A549 (cell line): ENCODE data around the gene EGFL7. TPM values are rescaled to one million over a fixed set of nuclear protein-coding genes. Genes with fewer than 3 reads are reported as not detected.

Experiments used
- ATAC-seq, 2 experiments: fragments of 200-7000 bp in 1 of 2; fragments of >200 bp in 1 of 2; cut with Nextera tagmentation in 1 of 2; cut with Tn5 transposase in 1 of 2; 3 replicates each; pipeline versions ENCODE4 v1.8.0 to v1.9.1; 2018 to 2020; ENCODE audit warnings: mild to moderate bottlenecking in 1 of 2, moderate library complexity in 1 of 2
- CTCF ChIA-PET: fragments of 300-600 bp; sonication (Branson Sonifier 250); formaldehyde crosslinking; extraction: SDS; loops from one replicate; lab custom pipeline; 2021; ENCODE audit warnings: antibody characterized with exemption, inconsistent platforms; lab: Yijun Ruan, JAX
- POLR2A ChIA-PET: fragments of 350-600 bp; formaldehyde crosslinking; extraction: SDS; loops from one replicate; lab custom pipeline; 2021; ENCODE audit warnings: antibody characterized with exemption, inconsistent platforms; lab: Yijun Ruan, JAX
- DNase-seq, 2 experiments: peaks; one replicate each; pipeline versions ENCODE4 v3.0.0 to v3.0.0-alpha.2; 2011 to 2016; ENCODE audit warnings: low read depth in 1 of 2, low spot score in 1 of 2
- FAIRE-seq: peaks from 2 replicates; lab custom pipeline; 2011; peaks lifted over from hg19 to GRCh38; lab: Jason Lieb, UNC
- H3K27ac ChIP-seq, 2 experiments: fragments of >200 bp; sonication (Bioruptor Twin); formaldehyde crosslinking; 3 replicates each; pipeline ENCODE4 v1.5.1; 2016 to 2017
- H3K4me1 ChIP-seq: fragments of >200 bp; sonication (Bioruptor Twin); formaldehyde crosslinking; 3 replicates; pipeline ENCODE4 v1.6.1; 2016
- H3K4me2 ChIP-seq: fragments of >200 bp; sonication (Bioruptor Twin); formaldehyde crosslinking; 3 replicates; pipeline ENCODE4 v1.6.1; 2016
- H3K4me3 ChIP-seq: fragments of >200 bp; sonication (Bioruptor Twin); formaldehyde crosslinking; 3 replicates; pipeline ENCODE4 v1.5.1; 2016
- H3K9me3 ChIP-seq: fragments of >200 bp; sonication (Bioruptor Twin); formaldehyde crosslinking; 3 replicates; pipeline ENCODE4 v1.6.1; 2016
- BHLHE40 ChIP-seq: IDR thresholded peaks from 2 replicates; pipeline ENCODE4 v1.6.1; 2012; ENCODE audit warnings: low read depth, low read length, inconsistent platforms
- CBX2 ChIP-seq: fragments of 200-600 bp; sonication (generic); IDR thresholded peaks from 2 replicates; pipeline ENCODE4 v1.6.1; 2016; ENCODE audit warnings: low read depth, mild to moderate bottlenecking, borderline replicate concordance
- CHD2 ChIP-seq: fragments of 150-350 bp; IDR thresholded peaks from 2 replicates; pipeline ENCODE4 v1.6.1; 2014; ENCODE audit warnings: low read length; ENCODE audit not compliant: partially characterized antibody
- FOXS1 ChIP-seq: fragments of 250-450 bp; sonication (Bioruptor Pico); IDR thresholded peaks from 2 replicates; pipeline ENCODE4 v1.5.0; 2020; ENCODE audit warnings: mild to moderate bottlenecking, moderate library complexity
- GATA3 ChIP-seq: IDR thresholded peaks from 2 replicates; pipeline ENCODE4 v1.6.1; 2012; ENCODE audit warnings: borderline replicate concordance
- HOXB13 ChIP-seq: fragments of 250-450 bp; sonication (Bioruptor Pico); IDR thresholded peaks from 2 replicates; pipeline ENCODE4 v1.5.0; 2020; ENCODE audit warnings: low read depth, mild to moderate bottlenecking, moderate library complexity
- JUN ChIP-seq, 2 experiments: fragments of >200 bp; sonication (Bioruptor Twin); formaldehyde crosslinking; IDR thresholded peaks; 2 replicates in 1 of 2; 3 replicates in 1 of 2; pipeline ENCODE4 v1.6.1; 2016 to 2017
- KDM1A ChIP-seq: fragments of 200-600 bp; sonication (generic); IDR thresholded peaks from 2 replicates; pipeline ENCODE4 v1.6.1; 2016; ENCODE audit warnings: low read depth, mild to moderate bottlenecking
- KDM5A ChIP-seq: fragments of 200-600 bp; sonication (generic); IDR thresholded peaks from 2 replicates; pipeline ENCODE4 v1.6.1; 2016; ENCODE audit warnings: antibody characterized with exemption, mild to moderate bottlenecking
- NFE2L2 ChIP-seq: fragments of 150-350 bp; conservative IDR thresholded peaks from 2 replicates; pipeline ENCODE4 v1.6.1; 2014; ENCODE audit warnings: low read length
- PHF8 ChIP-seq: fragments of 200-600 bp; sonication (generic); IDR thresholded peaks from 2 replicates; pipeline ENCODE4 v1.6.1; 2016; ENCODE audit warnings: low read depth, mild to moderate bottlenecking, antibody characterized with exemption, moderate library complexity, borderline replicate concordance
- POLR2AphosphoS2 ChIP-seq: conservative IDR thresholded peaks from 2 replicates; pipeline ENCODE4 v1.6.1; 2012; ENCODE audit warnings: low read length, improper control_type of control experiment, inconsistent platforms
- RAD21 ChIP-seq, 2 experiments: fragments of >200 bp in 1 of 2; sonication (Bioruptor Twin) in 1 of 2; formaldehyde crosslinking in 1 of 2; IDR thresholded peaks in 1 of 2; conservative IDR thresholded peaks in 1 of 2; 2 replicates in 1 of 2; 3 replicates in 1 of 2; pipeline ENCODE4 v1.6.1; 2012 to 2018; ENCODE audit warnings: inconsistent platforms in 1 of 2
- RCOR1 ChIP-seq: fragments of 150-350 bp; IDR thresholded peaks from 2 replicates; pipeline ENCODE4 v1.6.1; 2014; ENCODE audit warnings: antibody characterized with exemption, low read length, low read depth
- SREBF2 ChIP-seq: fragments of 450-650 bp; IDR thresholded peaks from 2 replicates; pipeline ENCODE4 v1.6.1; 2014; ENCODE audit warnings: mild to moderate bottlenecking, moderate library complexity
- TFCP2L1 ChIP-seq: fragments of 250-450 bp; sonication (Bioruptor Pico); IDR thresholded peaks from 2 replicates; pipeline ENCODE4 v1.5.0; 2021; ENCODE audit warnings: mild to moderate bottlenecking
- ZC3H11A ChIP-seq: fragments of 450-650 bp; IDR thresholded peaks from 2 replicates; pipeline ENCODE4 v1.6.1; 2014; ENCODE audit warnings: antibody characterized with exemption, mild to moderate bottlenecking
- ZFP36 ChIP-seq: fragments of 450-650 bp; IDR thresholded peaks from 2 replicates; pipeline ENCODE4 v1.6.1; 2014; ENCODE audit warnings: borderline replicate concordance; ENCODE audit not compliant: partially characterized antibody
- ZNF302 ChIP-seq: fragments of 250-450 bp; sonication (Bioruptor Pico); IDR thresholded peaks from 2 replicates; pipeline ENCODE4 v1.9.0; 2021; ENCODE audit warnings: inconsistent platforms, mild to moderate bottlenecking, moderate library complexity
- ZSCAN20 ChIP-seq: fragments of 250-450 bp; sonication (Bioruptor Pico); IDR thresholded peaks from 2 replicates; pipeline ENCODE4 v1.8.0; 2022; ENCODE audit warnings: mild to moderate bottlenecking, moderate library complexity
- WGBS: methylation state at CpG from one replicate; pipeline ENCODE4 v1.1.6; 2017; ENCODE audit errors: missing lambda C conversion rate; 5-methylcytosine and 5-hydroxymethylcytosine counted together
- polyA plus RNA-seq, 4 experiments: library from polyadenylated mRNA; depleted of rRNA in 3 of 4; stranded (reverse); fragments of >200 nt; fragmentation: RNase III in 1 of 4; extraction: RNeasy Plus Mini Kit Qiagen cat#74134 plus additional on column Dnase treatment in 1 of 4; gene quantifications; 2 replicates in 3 of 4; 3 replicates in 1 of 4; pipeline ENCODE4 v1.2.3, GENCODE V29; 2011 to 2017
- TF ChIP-seq, protein P1 (sequence below): fragments of 450-650 bp; IDR thresholded peaks from 2 replicates; pipeline ENCODE4 v1.6.1; 2014; ENCODE audit warnings: antibody characterized with exemption
- TF ChIP-seq, protein P2 (sequence below): fragments of 150-350 bp; IDR thresholded peaks from 2 replicates; pipeline ENCODE4 v1.6.1; 2014; ENCODE audit warnings: low read depth, mild to moderate bottlenecking, low read length

EGFL7 gene
- polyA plus RNA-seq, 2 of the 4 experiments (the other 2 are of a cell fraction) = 19.9 to 34.4 TPM

DNA sequence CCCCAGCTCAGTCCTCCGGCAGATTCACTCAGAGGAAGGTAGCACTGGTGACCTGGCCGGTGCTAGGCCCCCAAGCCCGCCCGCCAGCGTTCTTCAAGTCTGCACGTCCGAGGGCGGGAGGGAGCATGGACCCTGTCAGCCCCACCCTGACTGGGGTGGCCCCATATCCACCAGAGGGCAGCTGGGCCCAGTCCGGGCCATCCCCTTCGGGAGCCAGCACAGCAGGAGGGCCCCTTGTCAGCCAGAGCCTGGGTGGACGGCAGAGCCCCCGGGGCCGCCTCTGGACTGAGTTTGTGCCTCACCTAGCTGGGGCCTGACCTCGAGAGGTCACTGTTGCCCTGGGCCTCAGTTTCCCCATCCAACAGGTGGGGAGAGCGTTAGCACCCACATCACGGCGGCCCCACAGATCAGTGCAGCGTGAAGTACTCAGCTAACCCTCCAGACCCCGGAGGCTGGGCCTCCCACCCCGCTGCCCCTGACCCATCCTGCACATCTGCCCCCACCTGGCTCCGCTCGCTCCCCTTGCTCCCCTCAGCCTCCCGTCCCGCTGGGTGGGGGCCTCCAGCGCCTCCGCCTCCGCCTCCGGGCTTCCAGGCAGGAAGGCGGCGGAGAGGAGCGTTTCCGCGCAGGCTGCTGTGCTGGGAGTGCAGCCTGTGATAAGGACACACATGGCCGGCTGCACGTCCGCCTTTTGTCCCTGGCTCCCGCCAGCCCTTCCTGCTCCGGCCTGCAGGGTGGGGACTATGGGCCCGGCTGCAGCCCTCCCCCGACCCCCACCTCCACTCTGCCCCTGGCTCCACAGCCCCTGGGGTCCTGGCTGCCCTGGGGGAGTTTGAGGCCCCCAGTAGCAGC, 16.6 kb upstream of the EGFL7 start:
- POLR2A ChIA-PET = no interaction called here
- 90% methylated on average over 35 of the region's 40 CpGs for WGBS
- Histone ChIP-seq H3K4me1 (peaks cover 12% of the 10 kb centered on the region), H3K4me2 (no peak overlapping the region), H3K27ac (no peak overlapping the region), H3K9me3 (no peaks in the 10 kb centered on the region), H3K4me3 (no peak overlapping the region)
- TF ChIP-seq TFCP2L1 (CRISPR knock-in tag) = no peak
- no peak for TF ChIP-seq HOXB13 (CRISPR knock-in tag)
- TF ChIP-seq KDM5A = no peak
- no peak for TF ChIP-seq GATA3
- TF ChIP-seq, protein P1, sequence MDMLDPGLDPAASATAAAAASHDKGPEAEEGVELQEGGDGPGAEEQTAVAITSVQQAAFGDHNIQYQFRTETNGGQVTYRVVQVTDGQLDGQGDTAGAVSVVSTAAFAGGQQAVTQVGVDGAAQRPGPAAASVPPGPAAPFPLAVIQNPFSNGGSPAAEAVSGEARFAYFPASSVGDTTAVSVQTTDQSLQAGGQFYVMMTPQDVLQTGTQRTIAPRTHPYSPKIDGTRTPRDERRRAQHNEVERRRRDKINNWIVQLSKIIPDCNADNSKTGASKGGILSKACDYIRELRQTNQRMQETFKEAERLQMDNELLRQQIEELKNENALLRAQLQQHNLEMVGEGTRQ = no peak
- TF ChIP-seq ZNF302 (CRISPR knock-in tag) = no peak
- no peak for TF ChIP-seq RCOR1
- TF ChIP-seq RAD21 (conservative IDR thresholded peaks at IDR 0.05 in 1 of 2, IDR thresholded peaks at IDR 0.05 in 1 of 2) = no peak
- TF ChIP-seq SREBF2 = no peak
- TF ChIP-seq JUN (IDR thresholded peaks at IDR 0.05) = no peak
- no peak for TF ChIP-seq BHLHE40
- no peak for TF ChIP-seq FOXS1 (CRISPR knock-in tag)
- TF ChIP-seq, protein P2, sequence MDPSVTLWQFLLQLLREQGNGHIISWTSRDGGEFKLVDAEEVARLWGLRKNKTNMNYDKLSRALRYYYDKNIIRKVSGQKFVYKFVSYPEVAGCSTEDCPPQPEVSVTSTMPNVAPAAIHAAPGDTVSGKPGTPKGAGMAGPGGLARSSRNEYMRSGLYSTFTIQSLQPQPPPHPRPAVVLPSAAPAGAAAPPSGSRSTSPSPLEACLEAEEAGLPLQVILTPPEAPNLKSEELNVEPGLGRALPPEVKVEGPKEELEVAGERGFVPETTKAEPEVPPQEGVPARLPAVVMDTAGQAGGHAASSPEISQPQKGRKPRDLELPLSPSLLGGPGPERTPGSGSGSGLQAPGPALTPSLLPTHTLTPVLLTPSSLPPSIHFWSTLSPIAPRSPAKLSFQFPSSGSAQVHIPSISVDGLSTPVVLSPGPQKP = no peak
- no peak for TF ChIP-seq ZFP36
- no peak for TF ChIP-seq PHF8
- FAIRE-seq (no peak), DNase-seq (no peak), ATAC-seq (no peak)
- CTCF ChIA-PET = interaction anchor here (1.0 to 17.6 kb wide), 12 partner anchors 12 to 246 kb away, joined by 3 to 313 read pairs (median 6); no protein-coding TSS in a partner anchor

DNA sequence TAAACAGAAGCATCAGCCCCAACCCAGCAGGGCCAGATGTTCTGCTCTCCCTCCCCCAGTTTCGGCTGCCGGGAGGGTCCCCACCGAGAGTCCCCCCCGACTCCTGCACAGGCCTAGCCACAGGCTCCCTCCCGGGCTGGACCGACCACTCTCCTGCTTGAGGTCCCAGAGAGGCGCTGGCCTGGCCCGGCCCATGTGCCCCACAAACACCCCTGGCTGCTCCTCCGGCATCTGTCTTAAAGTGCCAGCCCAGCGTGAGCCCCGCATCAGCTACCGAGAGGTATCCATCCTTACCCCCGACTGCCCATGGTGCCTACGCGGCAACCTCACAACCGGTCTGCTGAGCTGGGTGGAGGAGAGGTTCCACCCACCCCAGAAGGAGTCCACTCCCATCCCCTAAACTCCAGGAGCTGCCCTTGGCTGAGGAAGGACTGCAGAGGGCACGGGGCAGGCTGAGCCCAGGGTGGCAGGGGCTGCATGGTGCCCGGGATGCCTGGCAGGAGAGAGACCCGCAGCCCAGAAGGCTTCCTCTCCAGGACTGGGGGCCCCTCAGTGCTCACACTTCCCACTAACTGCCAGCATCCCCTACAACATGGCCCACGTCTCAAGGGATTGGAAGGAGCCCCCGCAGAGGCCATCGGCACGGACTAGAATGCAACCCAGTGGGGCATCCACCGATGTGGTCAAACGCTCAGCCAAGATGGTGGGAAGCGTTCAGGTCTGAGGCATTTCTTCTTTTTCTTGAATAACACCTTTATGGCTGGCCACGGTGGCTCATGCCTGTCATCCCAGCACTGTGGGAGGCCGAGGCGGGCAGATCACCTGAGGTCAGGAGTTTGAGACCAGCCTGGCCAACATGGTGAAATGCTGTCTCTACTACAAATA, 15.6 kb upstream of the EGFL7 start:
- 88% methylated on average over 18 of the region's 29 CpGs for WGBS
- ChIA-PET POLR2A (no interaction called here), CTCF (interaction anchor here (0.9 to 17.6 kb wide), 8 partner anchors 11 to 159 kb away, joined by 3 to 313 read pairs (median 5); no protein-coding TSS in a partner anchor)
- DNase-seq = no peak
- no peak overlapping the region for H3K4me3 ChIP-seq
- ATAC-seq = no peak
- FAIRE-seq = no peak
- H3K4me2 ChIP-seq = no peak overlapping the region
- peaks cover 12% of the 10 kb centered on the region for H3K4me1 ChIP-seq
- H3K27ac ChIP-seq = no peak overlapping the region
- TF ChIP-seq ZNF302 (CRISPR knock-in tag) (no peak), ZC3H11A (no peak), CHD2 (no peak), KDM1A (no peak), RAD21 (conservative IDR thresholded peaks at IDR 0.05 in 1 of 2, IDR thresholded peaks at IDR 0.05 in 1 of 2) (no peak), CBX2 (no peak), NFE2L2 (no peak), ZSCAN20 (no peak), HOXB13 (CRISPR knock-in tag) (no peak), POLR2AphosphoS2 (no peak)
- TF ChIP-seq, all 56 proteins: peak for 0
- no peaks in the 10 kb centered on the region for H3K9me3 ChIP-seq
